Measurements from ENCODE around the gene ABLIM2. TPM values are rescaled to one million over a fixed set of nuclear protein-coding genes. Genes with fewer than 3 reads are reported as not detected.

ABLIM2 gene
- total RNA-seq, 6 experiments from 2014 or later = 0.14 TPM; not detected in 5

DNA sequence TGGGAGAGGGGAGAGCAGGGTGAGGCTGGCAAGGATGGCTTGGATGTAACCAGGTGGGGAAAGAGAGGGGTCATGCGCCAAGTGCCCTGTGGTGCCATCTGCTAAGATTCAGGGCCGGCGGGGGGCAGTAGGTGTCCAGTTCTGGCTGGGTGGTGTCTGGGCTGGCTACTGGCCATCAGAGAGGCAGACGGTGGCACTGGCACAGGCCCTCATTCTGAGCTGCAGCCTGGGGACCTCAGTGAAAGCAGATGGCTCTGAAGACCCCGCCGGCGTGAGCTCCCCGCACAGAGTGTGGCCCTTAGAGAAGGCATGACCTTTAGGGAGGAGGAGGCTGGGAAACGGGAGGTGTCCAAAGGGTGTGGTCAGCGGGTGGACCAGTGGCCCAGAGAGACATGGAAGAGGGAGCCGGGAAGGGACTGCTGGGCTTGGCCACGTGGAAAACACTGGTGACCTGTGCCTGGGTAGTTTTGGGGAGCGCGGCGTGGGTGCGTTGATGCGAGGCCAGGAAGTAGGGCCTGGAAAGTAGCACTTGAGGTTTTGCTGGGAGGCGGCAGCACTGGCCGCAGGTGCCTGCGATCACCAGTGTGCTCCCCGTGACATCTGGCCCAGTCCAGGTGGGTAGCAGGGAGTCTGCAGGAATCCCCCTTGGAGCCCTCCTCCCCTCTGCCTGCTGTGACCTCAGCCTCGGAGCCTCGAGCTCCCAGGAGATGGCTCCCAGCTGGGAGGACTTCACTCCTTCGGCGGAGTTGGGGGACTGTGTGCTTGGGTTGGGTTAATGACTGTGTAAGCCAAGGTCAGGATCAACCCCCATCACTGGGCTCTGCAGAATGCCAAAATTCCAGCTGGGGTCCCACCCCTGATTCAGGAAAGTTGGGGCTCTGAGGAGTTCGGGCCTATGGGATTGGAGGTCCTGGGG lies 31.2 kb upstream of the ABLIM2 start:
- DNase-seq = no peak
- Mint-ChIP-seq H3K27me3 (ENCODE audit: insufficient read depth) (peaks cover 18% of the 10 kb centered on the region), H3K4me1 (ENCODE audit: low read depth) (peaks cover 32% of the 10 kb centered on the region), H3K9me3 (no peaks in the 10 kb centered on the region), H3K27ac (no peak overlapping the region; the same call in 1 of the 2 replicates), H3K4me3 (no peak overlapping the region), H3K36me3 (ENCODE audit: low read depth) (no peaks in the 10 kb centered on the region; the same call in 1 of the 2 replicates)
- TF ChIP-seq, protein P1, sequence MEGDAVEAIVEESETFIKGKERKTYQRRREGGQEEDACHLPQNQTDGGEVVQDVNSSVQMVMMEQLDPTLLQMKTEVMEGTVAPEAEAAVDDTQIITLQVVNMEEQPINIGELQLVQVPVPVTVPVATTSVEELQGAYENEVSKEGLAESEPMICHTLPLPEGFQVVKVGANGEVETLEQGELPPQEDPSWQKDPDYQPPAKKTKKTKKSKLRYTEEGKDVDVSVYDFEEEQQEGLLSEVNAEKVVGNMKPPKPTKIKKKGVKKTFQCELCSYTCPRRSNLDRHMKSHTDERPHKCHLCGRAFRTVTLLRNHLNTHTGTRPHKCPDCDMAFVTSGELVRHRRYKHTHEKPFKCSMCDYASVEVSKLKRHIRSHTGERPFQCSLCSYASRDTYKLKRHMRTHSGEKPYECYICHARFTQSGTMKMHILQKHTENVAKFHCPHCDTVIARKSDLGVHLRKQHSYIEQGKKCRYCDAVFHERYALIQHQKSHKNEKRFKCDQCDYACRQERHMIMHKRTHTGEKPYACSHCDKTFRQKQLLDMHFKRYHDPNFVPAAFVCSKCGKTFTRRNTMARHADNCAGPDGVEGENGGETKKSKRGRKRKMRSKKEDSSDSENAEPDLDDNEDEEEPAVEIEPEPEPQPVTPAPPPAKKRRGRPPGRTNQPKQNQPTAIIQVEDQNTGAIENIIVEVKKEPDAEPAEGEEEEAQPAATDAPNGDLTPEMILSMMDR (IDR thresholded peaks at IDR 0.05) = no peak

DNA sequence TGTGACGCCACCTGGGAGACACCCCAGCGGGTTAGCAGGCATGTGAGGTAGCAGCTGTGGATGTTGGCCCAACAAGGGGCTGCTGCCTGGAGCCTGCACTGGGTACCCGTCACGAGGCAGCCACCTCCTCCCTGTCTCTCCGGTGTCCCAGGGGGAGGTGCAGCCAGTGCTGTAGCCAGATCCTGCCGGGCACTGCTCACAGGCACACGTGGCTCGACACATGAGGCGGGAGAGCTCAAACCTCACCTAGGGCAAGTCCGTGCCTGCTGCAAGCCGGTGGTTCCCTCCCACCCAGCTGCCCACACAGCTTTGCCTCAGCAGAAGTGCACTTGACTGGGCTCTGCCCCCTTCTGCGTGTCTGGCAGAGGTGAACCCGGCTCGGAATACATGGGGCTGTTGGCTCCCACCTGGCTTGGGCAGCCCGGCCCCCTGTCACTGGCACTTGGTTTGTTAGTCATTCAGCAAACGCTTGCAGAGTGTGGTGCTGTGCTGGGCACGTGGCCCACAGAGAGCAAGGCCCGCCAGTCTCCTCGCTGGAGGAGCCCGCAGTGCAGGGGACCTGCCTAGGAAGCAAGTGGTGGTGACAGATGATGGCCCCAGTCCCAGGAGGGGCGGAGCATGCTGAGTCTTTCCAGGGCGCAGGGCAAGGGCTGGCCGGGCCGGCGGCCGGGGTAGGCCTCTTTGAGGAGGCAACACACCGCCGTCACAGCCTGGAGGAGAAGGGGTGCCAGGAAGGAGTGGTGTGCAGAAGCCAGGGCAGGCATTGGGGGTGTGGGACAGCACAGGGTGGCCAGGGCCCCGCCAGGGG lies 30.3 kb upstream of the ABLIM2 start:
- Mint-ChIP-seq H3K27ac (no peak overlapping the region), H3K36me3 (ENCODE audit: low read depth) (no peaks in the 10 kb centered on the region; the same call in 1 of the 2 replicates), H3K27me3 (ENCODE audit: insufficient read depth) (peaks cover 16% of the 10 kb centered on the region), H3K4me1 (ENCODE audit: low read depth) (peaks cover 37% of the 10 kb centered on the region), H3K9me3 (no peaks in the 10 kb centered on the region), H3K4me3 (no peak overlapping the region)
- no peak for DNase-seq
- TF ChIP-seq, protein P1 (IDR thresholded peaks at IDR 0.05) = no peak

DNA sequence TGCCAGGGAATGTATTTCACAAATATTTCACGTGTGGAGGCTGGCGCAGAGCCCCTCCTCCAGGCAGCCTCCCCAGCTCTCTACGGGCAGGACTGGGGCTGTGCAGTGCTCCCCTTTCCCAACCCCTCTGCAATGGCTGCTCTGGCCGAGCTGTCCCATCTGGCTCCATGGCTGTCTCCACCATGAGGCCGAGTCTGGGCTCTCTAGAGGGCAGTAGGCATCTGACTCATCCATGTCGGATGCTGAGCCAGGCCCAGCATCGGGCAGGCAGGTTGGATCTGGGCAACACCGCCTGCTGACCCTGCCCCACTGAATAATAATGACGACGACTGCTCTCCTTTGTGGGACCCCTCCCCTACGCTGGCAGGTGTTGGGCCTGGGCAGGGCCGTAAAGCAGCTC lies 29.5 kb upstream of the ABLIM2 start:
- Mint-ChIP-seq H3K27me3 (ENCODE audit: insufficient read depth) (peaks cover 12% of the 10 kb centered on the region), H3K27ac (no peak overlapping the region), H3K4me1 (ENCODE audit: low read depth) (peaks cover 45% of the 10 kb centered on the region), H3K4me3 (no peak overlapping the region), H3K36me3 (ENCODE audit: low read depth) (no peaks in the 10 kb centered on the region; the same call in 1 of the 2 replicates), H3K9me3 (no peaks in the 10 kb centered on the region)
- TF ChIP-seq, protein P1 (IDR thresholded peaks at IDR 0.05) = no peak
- DNase-seq = no peak

DNA sequence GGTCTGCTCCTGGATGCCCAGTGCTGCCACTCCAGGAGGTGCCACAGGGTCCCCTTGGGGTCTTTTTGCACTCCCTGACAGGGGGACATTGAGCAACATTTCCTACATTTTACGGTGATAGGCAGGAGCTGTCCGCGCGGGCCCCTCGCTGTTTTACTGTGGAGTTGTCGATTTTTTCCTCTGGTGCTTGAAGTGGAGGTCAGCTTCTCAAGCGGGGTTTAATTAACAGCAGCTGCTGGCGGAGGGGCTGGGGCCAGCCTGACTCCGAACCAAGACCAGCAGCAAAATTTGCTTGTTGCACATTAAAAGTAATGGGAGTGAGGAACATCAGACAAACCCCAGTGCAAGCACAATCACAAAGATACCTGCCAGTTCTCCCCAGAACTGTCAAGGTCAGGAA lies 27.3 kb upstream of the ABLIM2 start:
- H3K27ac Mint-ChIP-seq = no peak overlapping the region
- H3K27me3 Mint-ChIP-seq (ENCODE audit: insufficient read depth) = peaks cover 12% of the 10 kb centered on the region
- peaks cover 39% of the 10 kb centered on the region for H3K4me1 Mint-ChIP-seq (ENCODE audit: low read depth)
- DNase-seq = no peak
- H3K9me3 Mint-ChIP-seq = no peaks in the 10 kb centered on the region
- H3K4me3 Mint-ChIP-seq = no peak overlapping the region
- H3K36me3 Mint-ChIP-seq (ENCODE audit: low read depth) = no peaks in the 10 kb centered on the region; the same call in 1 of the 2 replicates
- TF ChIP-seq, protein P1 (IDR thresholded peaks at IDR 0.05) = no peak

DNA sequence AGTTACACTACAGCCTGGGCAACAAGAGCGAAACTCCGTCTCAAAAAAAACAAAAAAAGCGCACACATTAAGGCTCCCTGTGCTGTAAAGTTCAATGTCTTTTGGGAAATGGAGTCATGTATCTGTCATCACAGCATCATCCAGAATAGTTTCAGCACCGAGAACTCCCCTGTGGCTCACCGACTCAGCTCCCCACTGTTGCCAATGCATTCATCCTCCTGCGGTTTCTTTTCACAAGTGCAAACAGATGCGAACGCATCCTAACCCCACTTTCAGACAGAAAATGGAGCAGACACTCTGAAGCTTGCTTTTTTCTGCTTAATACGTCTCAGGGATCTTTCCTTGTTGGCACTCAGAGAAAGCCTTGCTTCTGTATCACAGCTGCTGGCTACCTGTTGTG lies 26.7 kb upstream of the ABLIM2 start:
- Mint-ChIP-seq H3K36me3 (ENCODE audit: low read depth) (no peaks in the 10 kb centered on the region; the same call in 1 of the 2 replicates), H3K9me3 (no peaks in the 10 kb centered on the region), H3K4me3 (no peak overlapping the region; the same call in 1 of the 2 replicates), H3K27ac (no peak overlapping the region), H3K27me3 (ENCODE audit: insufficient read depth) (peaks cover 12% of the 10 kb centered on the region), H3K4me1 (ENCODE audit: low read depth) (peaks cover 37% of the 10 kb centered on the region)
- DNase-seq = peak; percentile 68
- TF ChIP-seq, protein P1 (IDR thresholded peaks at IDR 0.05) = no peak
